ENCODE measurements around the gene PTPRD. TPM values are rescaled to one million over a fixed set of nuclear protein-coding genes. Genes with fewer than 3 reads are reported as not detected.

PTPRD gene
- total RNA-seq, 1 experiment from 2014 or later, result 1.8 TPM

DNA sequence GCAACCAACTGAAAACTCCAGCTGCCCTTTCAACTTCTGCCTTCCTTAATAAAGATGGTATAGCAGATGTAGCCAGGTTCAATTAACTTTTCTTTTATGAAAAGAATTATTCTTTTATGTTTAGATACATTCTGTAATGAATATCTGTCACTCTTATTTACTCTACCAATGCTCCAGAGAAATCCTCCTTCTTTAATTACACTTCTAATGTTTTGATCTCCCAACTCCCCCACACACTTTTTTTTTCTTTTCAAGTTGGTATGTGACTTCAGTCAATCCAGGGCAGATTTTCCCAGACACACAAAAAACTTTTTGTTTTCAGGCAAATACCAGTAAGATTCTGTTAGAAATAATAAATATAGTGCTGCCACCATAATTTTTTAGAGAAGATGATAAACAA lies 1813.2 kb downstream of the PTPRD start:
- Mint-ChIP-seq H3K4me3 (ENCODE audit: low read depth, unreplicated experiment) (no peak overlapping the region), H3K36me3 (ENCODE audit: insufficient read depth, unreplicated experiment) (no peaks in the 10 kb centered on the region), H3K27ac (ENCODE audit: unreplicated experiment) (no peak overlapping the region), H3K27me3 (ENCODE audit: unreplicated experiment) (no peaks in the 10 kb centered on the region), H3K4me1 (ENCODE audit: low read depth, unreplicated experiment) (no peaks in the 10 kb centered on the region), H3K9me3 (ENCODE audit: low read depth, unreplicated experiment) (no peaks in the 10 kb centered on the region)
- CTCF ChIA-PET, result no interaction called here
- no TSS peak for BruUV-seq (replicated peaks)
- TF ChIP-seq, protein P1, sequence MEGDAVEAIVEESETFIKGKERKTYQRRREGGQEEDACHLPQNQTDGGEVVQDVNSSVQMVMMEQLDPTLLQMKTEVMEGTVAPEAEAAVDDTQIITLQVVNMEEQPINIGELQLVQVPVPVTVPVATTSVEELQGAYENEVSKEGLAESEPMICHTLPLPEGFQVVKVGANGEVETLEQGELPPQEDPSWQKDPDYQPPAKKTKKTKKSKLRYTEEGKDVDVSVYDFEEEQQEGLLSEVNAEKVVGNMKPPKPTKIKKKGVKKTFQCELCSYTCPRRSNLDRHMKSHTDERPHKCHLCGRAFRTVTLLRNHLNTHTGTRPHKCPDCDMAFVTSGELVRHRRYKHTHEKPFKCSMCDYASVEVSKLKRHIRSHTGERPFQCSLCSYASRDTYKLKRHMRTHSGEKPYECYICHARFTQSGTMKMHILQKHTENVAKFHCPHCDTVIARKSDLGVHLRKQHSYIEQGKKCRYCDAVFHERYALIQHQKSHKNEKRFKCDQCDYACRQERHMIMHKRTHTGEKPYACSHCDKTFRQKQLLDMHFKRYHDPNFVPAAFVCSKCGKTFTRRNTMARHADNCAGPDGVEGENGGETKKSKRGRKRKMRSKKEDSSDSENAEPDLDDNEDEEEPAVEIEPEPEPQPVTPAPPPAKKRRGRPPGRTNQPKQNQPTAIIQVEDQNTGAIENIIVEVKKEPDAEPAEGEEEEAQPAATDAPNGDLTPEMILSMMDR (IDR thresholded peaks at IDR 0.05; ENCODE audit: unreplicated experiment), result no peak
- intact Hi-C loops (cut with micrococcal nuclease; ENCODE audit: unreplicated experiment), result no loop called here
- DNase-seq, result no peak

DNA sequence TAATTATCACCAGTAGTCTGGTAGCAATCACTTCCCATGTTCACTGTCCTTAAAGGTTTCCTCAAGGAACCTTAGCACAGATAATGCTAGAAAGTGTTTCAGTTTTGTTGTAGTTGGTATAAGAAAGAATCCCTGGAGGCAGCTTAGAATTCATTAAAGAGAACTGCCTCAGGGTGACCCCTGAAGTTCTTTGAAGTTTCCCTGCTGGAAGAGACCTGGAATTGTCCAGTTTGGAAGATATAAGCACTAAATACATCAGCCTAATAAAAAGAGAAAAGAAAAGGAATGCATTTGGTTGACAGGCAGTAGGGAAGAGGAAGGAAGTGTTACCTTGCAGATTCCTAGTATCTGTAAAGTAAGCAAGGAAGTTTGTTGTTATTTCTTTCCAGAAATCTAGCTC lies 1813.6 kb downstream of the PTPRD start:
- Mint-ChIP-seq H3K27ac (ENCODE audit: unreplicated experiment) (no peak overlapping the region), H3K9me3 (ENCODE audit: low read depth, unreplicated experiment) (no peaks in the 10 kb centered on the region), H3K27me3 (ENCODE audit: unreplicated experiment) (no peaks in the 10 kb centered on the region), H3K36me3 (ENCODE audit: insufficient read depth, unreplicated experiment) (no peaks in the 10 kb centered on the region), H3K4me1 (ENCODE audit: low read depth, unreplicated experiment) (no peaks in the 10 kb centered on the region), H3K4me3 (ENCODE audit: low read depth, unreplicated experiment) (no peak overlapping the region)
- CTCF ChIA-PET, result no interaction called here
- intact Hi-C loops (cut with micrococcal nuclease; ENCODE audit: unreplicated experiment), result no loop called here
- BruUV-seq (replicated peaks), result no TSS peak
- TF ChIP-seq, protein P1 (IDR thresholded peaks at IDR 0.05; ENCODE audit: unreplicated experiment), result no peak
- DNase-seq, result no peak

DNA sequence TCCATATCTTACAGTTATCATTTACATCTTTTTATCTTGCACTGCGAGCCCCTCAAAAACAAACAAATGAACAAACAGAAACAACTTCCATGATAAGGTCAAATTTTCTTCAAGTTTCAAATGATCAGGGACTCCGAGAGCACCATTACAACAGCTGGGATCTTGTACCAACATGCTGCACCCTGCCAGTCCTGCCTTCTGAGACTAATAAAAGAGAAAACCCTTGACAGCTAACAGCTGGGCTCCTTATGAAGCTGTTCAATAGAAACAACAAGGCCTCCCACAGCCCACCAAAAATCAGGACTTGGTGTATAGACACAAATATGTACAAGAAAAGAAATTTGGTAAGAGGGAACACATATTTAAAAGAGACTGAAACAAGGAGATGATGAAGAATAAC lies 1828.0 kb downstream of the PTPRD start:
- no peak overlapping the region for H3K27ac Mint-ChIP-seq (ENCODE audit: unreplicated experiment)
- intact Hi-C loops (cut with micrococcal nuclease; ENCODE audit: unreplicated experiment), result no loop called here

DNA sequence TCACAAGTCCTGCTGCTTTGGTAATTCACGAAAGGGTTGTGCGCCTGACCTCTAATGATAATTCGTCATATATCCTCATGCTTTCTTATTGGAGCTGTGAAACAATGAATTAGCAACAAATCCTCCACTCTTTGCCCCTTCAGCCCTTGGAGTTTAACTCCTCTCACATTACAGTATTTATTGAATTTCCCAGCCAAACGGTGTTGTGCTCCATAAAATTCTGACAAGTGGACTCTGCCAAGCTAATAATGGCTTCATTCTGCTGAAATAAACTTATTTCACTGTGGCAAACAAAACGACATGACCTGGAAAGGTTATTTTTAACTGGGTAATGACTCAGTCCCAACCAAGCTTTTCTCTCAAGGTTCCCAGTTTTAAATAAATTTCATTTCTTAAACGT lies 1828.9 kb downstream of the PTPRD start:
- H3K4me3 Mint-ChIP-seq (ENCODE audit: low read depth, unreplicated experiment), result no peak overlapping the region
- peaks cover 7% of the 10 kb centered on the region for H3K4me1 Mint-ChIP-seq (ENCODE audit: low read depth, unreplicated experiment)
- no peaks in the 10 kb centered on the region for H3K36me3 Mint-ChIP-seq (ENCODE audit: insufficient read depth, unreplicated experiment)
- H3K27ac Mint-ChIP-seq (ENCODE audit: unreplicated experiment), result no peak overlapping the region
- H3K9me3 Mint-ChIP-seq (ENCODE audit: low read depth, unreplicated experiment), result peaks cover 3% of the 10 kb centered on the region
- H3K27me3 Mint-ChIP-seq (ENCODE audit: unreplicated experiment), result no peaks in the 10 kb centered on the region
- TF ChIP-seq, protein P1 (IDR thresholded peaks at IDR 0.05; ENCODE audit: unreplicated experiment), result no peak
- no peak for DNase-seq
- CTCF ChIA-PET, result no interaction called here
- BruUV-seq (replicated peaks), result no TSS peak
- intact Hi-C loops (cut with micrococcal nuclease; ENCODE audit: unreplicated experiment), result no loop called here

More for the DNA sequence above, 1828.0 kb downstream of the PTPRD start:
- Mint-ChIP-seq H3K4me3 (ENCODE audit: low read depth, unreplicated experiment) (no peak overlapping the region), H3K4me1 (ENCODE audit: low read depth, unreplicated experiment) (peaks cover under 1% of the 10 kb centered on the region), H3K9me3 (ENCODE audit: low read depth, unreplicated experiment) (no peaks in the 10 kb centered on the region), H3K27me3 (ENCODE audit: unreplicated experiment) (no peaks in the 10 kb centered on the region), H3K36me3 (ENCODE audit: insufficient read depth, unreplicated experiment) (no peaks in the 10 kb centered on the region)
- CTCF ChIA-PET, result no interaction called here
- no peak for DNase-seq
- TF ChIP-seq, protein P1 (IDR thresholded peaks at IDR 0.05; ENCODE audit: unreplicated experiment), result no peak
- no TSS peak for BruUV-seq (replicated peaks)

Measured in Calu3 (cell line).